ENCODE measurements around the gene TPD52L2.

DNA sequence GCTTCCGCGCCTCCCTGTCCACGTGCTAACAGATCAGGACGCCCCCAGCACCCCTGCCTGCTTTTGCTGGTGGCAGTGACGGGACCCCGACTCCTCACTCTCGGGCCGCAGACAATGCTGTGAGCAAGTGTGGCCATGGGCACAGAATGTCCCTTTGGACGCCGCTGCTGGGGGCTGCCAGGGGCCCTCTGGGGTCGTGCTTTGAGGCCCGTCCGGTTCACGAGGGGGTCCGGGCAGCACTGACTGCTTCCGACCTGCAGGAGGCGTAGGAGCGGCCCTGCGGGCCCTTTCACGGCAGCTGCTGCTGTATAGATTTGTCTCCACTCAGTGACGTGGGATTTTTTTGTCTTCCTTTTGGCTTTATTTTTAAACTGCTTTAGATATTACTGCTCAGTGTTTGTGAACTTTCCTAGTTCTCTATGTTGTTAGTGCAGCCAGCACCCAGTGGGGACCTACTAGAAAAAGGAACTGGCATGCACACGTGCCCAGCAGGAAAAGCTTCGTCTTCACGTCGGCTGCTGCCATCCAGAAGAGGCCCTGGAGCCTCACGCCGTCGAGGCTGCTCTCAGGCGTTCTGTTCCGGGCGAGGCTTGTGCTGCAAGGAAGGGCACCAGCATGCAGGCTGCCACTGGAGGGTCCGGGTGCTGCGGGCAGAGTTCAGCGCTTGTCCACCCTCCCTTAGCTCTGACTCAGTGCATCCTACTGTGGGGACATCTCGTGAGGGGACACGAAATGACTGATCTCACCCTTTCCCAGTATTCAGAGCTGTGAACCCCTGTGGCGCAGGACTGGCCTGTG is 69.4 kb downstream of the TPD52L2 start:
- TF ChIP-seq, protein P1, sequence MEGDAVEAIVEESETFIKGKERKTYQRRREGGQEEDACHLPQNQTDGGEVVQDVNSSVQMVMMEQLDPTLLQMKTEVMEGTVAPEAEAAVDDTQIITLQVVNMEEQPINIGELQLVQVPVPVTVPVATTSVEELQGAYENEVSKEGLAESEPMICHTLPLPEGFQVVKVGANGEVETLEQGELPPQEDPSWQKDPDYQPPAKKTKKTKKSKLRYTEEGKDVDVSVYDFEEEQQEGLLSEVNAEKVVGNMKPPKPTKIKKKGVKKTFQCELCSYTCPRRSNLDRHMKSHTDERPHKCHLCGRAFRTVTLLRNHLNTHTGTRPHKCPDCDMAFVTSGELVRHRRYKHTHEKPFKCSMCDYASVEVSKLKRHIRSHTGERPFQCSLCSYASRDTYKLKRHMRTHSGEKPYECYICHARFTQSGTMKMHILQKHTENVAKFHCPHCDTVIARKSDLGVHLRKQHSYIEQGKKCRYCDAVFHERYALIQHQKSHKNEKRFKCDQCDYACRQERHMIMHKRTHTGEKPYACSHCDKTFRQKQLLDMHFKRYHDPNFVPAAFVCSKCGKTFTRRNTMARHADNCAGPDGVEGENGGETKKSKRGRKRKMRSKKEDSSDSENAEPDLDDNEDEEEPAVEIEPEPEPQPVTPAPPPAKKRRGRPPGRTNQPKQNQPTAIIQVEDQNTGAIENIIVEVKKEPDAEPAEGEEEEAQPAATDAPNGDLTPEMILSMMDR (IDR thresholded peaks at IDR 0.05): peak in 1 of 7 experiments; percentile 16
- TF ChIP-seq POLR2A (IDR thresholded peaks at IDR 0.05) (no peak), POLR2AphosphoS5 (IDR thresholded peaks at IDR 0.05) (no peak)

All from stomach (tissue), 4 donors.